B cell (primary cell): ENCODE data around the gene GRP. TPM values are rescaled to one million over a fixed set of nuclear protein-coding genes. Genes with fewer than 3 reads are reported as not detected.

Experiments
- ATAC-seq: fragments of 200-7000 bp; cut with Tn5 transposase; one replicate; pipeline ENCODE4 v1.10.0; 2021; ENCODE audit warnings: low read depth, mild to moderate bottlenecking, moderate number of reproducible peaks, moderate library complexity
- CTCF ChIA-PET: fragments of 350-600 bp; sonication (Branson Sonifier 250); formaldehyde crosslinking; loops from one replicate; lab custom pipeline; 2021; ENCODE audit warnings: antibody characterized with exemption, inconsistent platforms; lab: Charles Lee
- POLR2A ChIA-PET: fragments of 350-600 bp; sonication (Branson Sonifier 250); formaldehyde crosslinking; loops from one replicate; lab custom pipeline; 2021; ENCODE audit warnings: antibody characterized with exemption; lab: Charles Lee
- DNase-seq: peaks from one replicate; pipeline ENCODE4 v3.0.0; 2013
- H2AFZ ChIP-seq: 2 replicates; pipeline ENCODE4 v1.6.1; 2012; ENCODE audit warnings: mild to moderate bottlenecking, low read depth, low read length; ENCODE audit not compliant: insufficient read depth, poor library complexity, severe bottlenecking
- H3K27ac ChIP-seq, 2 donors: 1 replicate in 1 of 2; 2 replicates in 1 of 2; pipeline ENCODE4 v1.5.1; 2012 to 2013; ENCODE audit warnings: low read length in 2 of 2, mild to moderate bottlenecking in 2 of 2, moderate library complexity in 1 of 2
- H3K27me3 ChIP-seq, 4 experiments: fragments of 200-600 bp in 1 of 4; sonication (generic) in 1 of 4; replicated peaks in 1 of 4; 1 replicate in 2 of 4; 2 replicates in 2 of 4; pipeline versions ENCODE4 v1.6.1 to v1.7.0; 2013 to 2016; ENCODE audit warnings: low read length in 3 of 4, mild to moderate bottlenecking in 2 of 4, mixed read lengths in 1 of 4, moderate library complexity in 1 of 4; ENCODE audit not compliant: insufficient read depth in 4 of 4, control insufficient read depth in 3 of 4; ENCODE audit errors: control extremely low read depth in 1 of 4
- H3K36me3 ChIP-seq, 2 experiments: replicated peaks in 1 of 2; 1 replicate in 1 of 2; 2 replicates in 1 of 2; pipeline versions ENCODE4 v1.6.1 to v1.7.1; 2013; ENCODE audit warnings: low read length in 1 of 2; ENCODE audit not compliant: insufficient read depth in 2 of 2, control insufficient read depth in 1 of 2; ENCODE audit errors: control extremely low read depth in 1 of 2, extremely low read depth in 1 of 2
- H3K4me1 ChIP-seq, 2 donors: fragments of 200-600 bp in 1 of 2; sonication (generic) in 1 of 2; 1 replicate in 1 of 2; 2 replicates in 1 of 2; pipeline versions ENCODE4 v1.5.1 to v1.6.1; 2013 to 2017; ENCODE audit warnings: low read length in 2 of 2; ENCODE audit not compliant: control insufficient read depth in 2 of 2, insufficient read depth in 2 of 2
- H3K4me2 ChIP-seq: replicated peaks from 2 replicates; pipeline ENCODE3; 2012; ENCODE audit warnings: mild to moderate bottlenecking, low read depth, low read length; ENCODE audit not compliant: poor library complexity, severe bottlenecking
- H3K4me3 ChIP-seq, 5 experiments: fragments of 200-600 bp in 1 of 5; sonication (generic) in 1 of 5; 1 replicate in 3 of 5; 2 replicates in 2 of 5; pipeline versions ENCODE4 v1.5.1 to v1.7.0; 2011 to 2016; ENCODE audit warnings: low read length in 4 of 5, mild to moderate bottlenecking in 4 of 5, low read depth in 2 of 5, control low read depth in 1 of 5, moderate library complexity in 1 of 5; ENCODE audit not compliant: insufficient read depth in 1 of 5; ENCODE audit errors: control extremely low read depth in 1 of 5, extremely low read depth in 1 of 5
- H3K79me2 ChIP-seq: fragments of 200-600 bp; sonication (generic); one replicate; pipeline ENCODE4 v1.6.0; 2016; ENCODE audit warnings: low read length; ENCODE audit not compliant: control insufficient read depth, insufficient read depth
- H3K9ac ChIP-seq: fragments of 200-600 bp; sonication (generic); 2 replicates; pipeline ENCODE4 v1.6.1; 2017; ENCODE audit warnings: mild to moderate bottlenecking, low read length, moderate library complexity
- H3K9me3 ChIP-seq, 3 donors: one replicate each; pipeline versions ENCODE4 v1.6.1 to v1.7.1; 2013; ENCODE audit warnings: low read length in 2 of 3; ENCODE audit not compliant: control insufficient read depth in 2 of 3, insufficient read depth in 1 of 3; ENCODE audit errors: control extremely low read depth in 1 of 3
- H4K20me1 ChIP-seq: 2 replicates; pipeline ENCODE4 v1.6.0; 2012; ENCODE audit warnings: mild to moderate bottlenecking, low read length; ENCODE audit not compliant: insufficient read depth, control insufficient read depth, poor library complexity, severe bottlenecking
- H3K27ac Mint-ChIP-seq: one replicate; pipeline ENCODE4 v1.8.0; 2021; ENCODE audit warnings: mixed read lengths
- H3K27me3 Mint-ChIP-seq: one replicate; pipeline ENCODE4 v1.8.0; 2021; ENCODE audit warnings: mixed read lengths
- H3K4me1 Mint-ChIP-seq: one replicate; pipeline ENCODE4 v1.8.0; 2021; ENCODE audit warnings: mixed read lengths
- H3K4me3 Mint-ChIP-seq: one replicate; pipeline ENCODE4 v1.8.0; 2021; ENCODE audit warnings: mixed read lengths
- H3K9me3 Mint-ChIP-seq: one replicate; pipeline ENCODE4 v1.8.0; 2022; ENCODE audit warnings: mixed read lengths; ENCODE audit not compliant: insufficient read depth
- EZH2 ChIP-seq: IDR thresholded peaks from 2 replicates; pipeline ENCODE4 v1.6.1; 2012; ENCODE audit warnings: borderline replicate concordance, low read depth, mild to moderate bottlenecking, moderate library complexity, low read length; ENCODE audit not compliant: insufficient read depth, poor library complexity, severe bottlenecking
- WGBS: methylation state at CpG from one replicate; pipeline ENCODE4 v1.1.5; 2013; ENCODE audit warnings: missing lambda C conversion rate; ENCODE audit not compliant: insufficient coverage; 5-methylcytosine and 5-hydroxymethylcytosine counted together
- intact Hi-C: fragments of 100-400 bp; cut with micrococcal nuclease; formaldehyde crosslinking; loops from one replicate; pipeline ENCODE4 v1.10.0; 2022
- polyA plus RNA-seq: library from polyadenylated mRNA; depleted of rRNA; stranded (reverse); fragments of >200 nt; gene quantifications from 2 replicates; pipeline ENCODE4 v1.2.3, GENCODE V29; 2012
- total RNA-seq, 2 donors: library from RNA; stranded (reverse); fragments of 120-200 nt in 1 of 2; gene quantifications; 1 replicate in 1 of 2; 2 replicates in 1 of 2; pipeline versions ENCODE4 v1.2.3 to v1.2.4, GENCODE V29; 2013 to 2022
- TF ChIP-seq, protein P1 (sequence below): fragments of 200-600 bp; IDR thresholded peaks from one replicate; pipeline ENCODE4 v1.8.0; 2022; ENCODE audit warnings: antibody characterized with exemption, mild to moderate bottlenecking

GRP gene
- total and polyA plus RNA-seq, 2 donors (not counting 1 experiment from before 2014, with no cell fraction given): not detected

DNA sequence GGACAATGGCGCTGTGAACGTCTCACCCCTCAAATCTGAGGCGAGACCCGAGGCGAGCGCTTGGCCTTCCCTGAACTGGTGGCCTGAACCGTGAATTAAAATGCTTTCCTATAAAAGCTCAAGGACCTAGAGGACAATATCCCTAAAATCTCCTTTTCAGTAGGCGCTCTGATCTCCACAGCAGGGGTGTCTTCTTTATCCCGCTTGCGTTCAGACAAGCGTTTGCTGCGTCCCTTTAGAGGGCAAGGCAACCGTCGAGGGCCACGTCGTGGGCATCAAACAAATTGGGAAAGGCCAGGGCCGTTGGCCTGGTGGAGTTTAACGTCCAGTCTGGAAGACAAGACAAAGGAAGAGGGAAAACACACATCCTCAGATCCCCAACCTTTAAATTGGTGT is 54.6 kb downstream of the GRP start:
- ATAC-seq (no peak), DNase-seq (peak; percentile 4)
- TF ChIP-seq EZH2: no peak
- TF ChIP-seq, protein P1, sequence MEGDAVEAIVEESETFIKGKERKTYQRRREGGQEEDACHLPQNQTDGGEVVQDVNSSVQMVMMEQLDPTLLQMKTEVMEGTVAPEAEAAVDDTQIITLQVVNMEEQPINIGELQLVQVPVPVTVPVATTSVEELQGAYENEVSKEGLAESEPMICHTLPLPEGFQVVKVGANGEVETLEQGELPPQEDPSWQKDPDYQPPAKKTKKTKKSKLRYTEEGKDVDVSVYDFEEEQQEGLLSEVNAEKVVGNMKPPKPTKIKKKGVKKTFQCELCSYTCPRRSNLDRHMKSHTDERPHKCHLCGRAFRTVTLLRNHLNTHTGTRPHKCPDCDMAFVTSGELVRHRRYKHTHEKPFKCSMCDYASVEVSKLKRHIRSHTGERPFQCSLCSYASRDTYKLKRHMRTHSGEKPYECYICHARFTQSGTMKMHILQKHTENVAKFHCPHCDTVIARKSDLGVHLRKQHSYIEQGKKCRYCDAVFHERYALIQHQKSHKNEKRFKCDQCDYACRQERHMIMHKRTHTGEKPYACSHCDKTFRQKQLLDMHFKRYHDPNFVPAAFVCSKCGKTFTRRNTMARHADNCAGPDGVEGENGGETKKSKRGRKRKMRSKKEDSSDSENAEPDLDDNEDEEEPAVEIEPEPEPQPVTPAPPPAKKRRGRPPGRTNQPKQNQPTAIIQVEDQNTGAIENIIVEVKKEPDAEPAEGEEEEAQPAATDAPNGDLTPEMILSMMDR: no peak
- ChIA-PET CTCF (no interaction called here), POLR2A (no interaction called here)
- peaks cover 14% of the 10 kb centered on the region for H3K4me1 Mint-ChIP-seq
- no peaks in the 10 kb centered on the region for H3K79me2 ChIP-seq
- H3K27me3 ChIP-seq: peaks cover 0 to 78% (median 57%) of the 10 kb centered on the region in 4 experiments
- H3K4me2 ChIP-seq: no peak overlapping the region
- H3K27me3 Mint-ChIP-seq: peaks cover 70% of the 10 kb centered on the region
- H3K9ac ChIP-seq: no peak overlapping the region
- no peaks in the 10 kb centered on the region for H3K36me3 ChIP-seq
- no peaks in the 10 kb centered on the region for H4K20me1 ChIP-seq
- intact Hi-C loops: loop anchor here (5.0 kb wide), 1 partner anchor 83 kb away; the partner anchor contains the start of gene LMAN1
- H3K4me3 ChIP-seq: no peak overlapping the region
- WGBS: 14% methylated on average over 11 of the region's 18 CpGs
- no peak overlapping the region for H3K27ac ChIP-seq
- no peaks in the 10 kb centered on the region for H3K9me3 Mint-ChIP-seq
- H3K4me1 ChIP-seq: peaks cover 22 to 34% of the 10 kb centered on the region in 2 donors
- no peak overlapping the region for H2AFZ ChIP-seq
- peaks cover 0 to 27% (median 1%) of the 10 kb centered on the region in 3 donors for H3K9me3 ChIP-seq
- no peak overlapping the region for H3K27ac Mint-ChIP-seq
- no peak overlapping the region for H3K4me3 Mint-ChIP-seq

- H3K4me1 ChIP-seq: peaks cover 19 to 29% of the 10 kb centered on the region in 2 donors
- H3K9me3 ChIP-seq: peaks cover 0 to 27% (median 1%) of the 10 kb centered on the region in 3 donors
- peaks cover 65% of the 10 kb centered on the region for H3K27me3 Mint-ChIP-seq
- H3K4me3 ChIP-seq: no peak overlapping the region
- no peaks in the 10 kb centered on the region for H3K9me3 Mint-ChIP-seq
- H3K4me1 Mint-ChIP-seq: peaks cover 11% of the 10 kb centered on the region
- ATAC-seq (no peak), DNase-seq (no peak)
- H2AFZ ChIP-seq: no peak overlapping the region
- peaks cover 0 to 71% (median 50%) of the 10 kb centered on the region in 4 experiments for H3K27me3 ChIP-seq
- ChIA-PET CTCF (interaction anchor here (0.6 kb wide), 1 partner anchor 205 kb away, joined by 3 read pairs; no protein-coding TSS in a partner anchor), POLR2A (no interaction called here)
- no peaks in the 10 kb centered on the region for H3K79me2 ChIP-seq
- no peaks in the 10 kb centered on the region for H3K36me3 ChIP-seq
- no peak overlapping the region for H3K4me3 Mint-ChIP-seq
- H3K4me2 ChIP-seq: no peak overlapping the region
- H3K9ac ChIP-seq: no peak overlapping the region
- H4K20me1 ChIP-seq: no peaks in the 10 kb centered on the region
- TF ChIP-seq, protein P1: no peak
- TF ChIP-seq EZH2: no peak
- intact Hi-C loops: no loop called here
- WGBS: 14% methylated on average over 2 of the region's 6 CpGs
- no peak overlapping the region for H3K27ac ChIP-seq
- no peak overlapping the region for H3K27ac Mint-ChIP-seq
These were observed 55.5 kb downstream of the GRP start for GRCh38 chr18:59275406-59275949.
